Glutamatergic neuron (in vitro differentiated cells): ENCODE measurements around the gene LGALS3BP. TPM values are rescaled to one million over a fixed set of nuclear protein-coding genes. Genes with fewer than 3 reads are reported as not detected.

ENCODE experiments used
- DNase-seq: peaks from one replicate; pipeline ENCODE4 v3.0.0; 2022
- H3K27ac Mint-ChIP-seq: one replicate; pipeline ENCODE4 v1.8.0; 2020; ENCODE audit warnings: mild to moderate bottlenecking, mixed read lengths, inconsistent platforms; ENCODE audit not compliant: unreplicated experiment
- H3K27me3 Mint-ChIP-seq: one replicate; pipeline ENCODE4 v1.8.0; 2020; ENCODE audit warnings: mild to moderate bottlenecking, moderate library complexity, mixed read lengths, inconsistent platforms; ENCODE audit not compliant: unreplicated experiment
- H3K36me3 Mint-ChIP-seq: one replicate; pipeline ENCODE4 v1.8.0; 2020; ENCODE audit warnings: mild to moderate bottlenecking, mixed read lengths, inconsistent platforms; ENCODE audit not compliant: unreplicated experiment
- H3K4me1 Mint-ChIP-seq: one replicate; pipeline ENCODE4 v1.8.0; 2020; ENCODE audit warnings: mild to moderate bottlenecking, low read depth, mixed read lengths, inconsistent platforms; ENCODE audit not compliant: unreplicated experiment
- H3K4me3 Mint-ChIP-seq: one replicate; pipeline ENCODE4 v1.8.0; 2020; ENCODE audit warnings: mild to moderate bottlenecking, mixed read lengths, inconsistent platforms; ENCODE audit not compliant: unreplicated experiment
- H3K9me3 Mint-ChIP-seq: one replicate; pipeline ENCODE4 v1.8.0; 2020; ENCODE audit warnings: mild to moderate bottlenecking, moderate library complexity, mixed read lengths, inconsistent platforms; ENCODE audit not compliant: unreplicated experiment
- CTCF ChIP-seq: fragments of 200-600 bp; sonication (generic); IDR thresholded peaks from one replicate; pipeline ENCODE4 v1.5.0; 2021; ENCODE audit not compliant: partially characterized antibody, unreplicated experiment
- total RNA-seq: library from RNA; stranded (reverse); fragmentation: NEBNext Ultra II Directional; extraction: Animal tissue kit (Norgen Biotek cat#: 25700); gene quantifications from one replicate; pipeline ENCODE4 v1.2.1, GENCODE V29; 2021; ENCODE audit not compliant: unreplicated experiment

The LGALS3BP gene
- total RNA-seq, 1 donor from 2014 or later, result 30.3 TPM

DNA sequence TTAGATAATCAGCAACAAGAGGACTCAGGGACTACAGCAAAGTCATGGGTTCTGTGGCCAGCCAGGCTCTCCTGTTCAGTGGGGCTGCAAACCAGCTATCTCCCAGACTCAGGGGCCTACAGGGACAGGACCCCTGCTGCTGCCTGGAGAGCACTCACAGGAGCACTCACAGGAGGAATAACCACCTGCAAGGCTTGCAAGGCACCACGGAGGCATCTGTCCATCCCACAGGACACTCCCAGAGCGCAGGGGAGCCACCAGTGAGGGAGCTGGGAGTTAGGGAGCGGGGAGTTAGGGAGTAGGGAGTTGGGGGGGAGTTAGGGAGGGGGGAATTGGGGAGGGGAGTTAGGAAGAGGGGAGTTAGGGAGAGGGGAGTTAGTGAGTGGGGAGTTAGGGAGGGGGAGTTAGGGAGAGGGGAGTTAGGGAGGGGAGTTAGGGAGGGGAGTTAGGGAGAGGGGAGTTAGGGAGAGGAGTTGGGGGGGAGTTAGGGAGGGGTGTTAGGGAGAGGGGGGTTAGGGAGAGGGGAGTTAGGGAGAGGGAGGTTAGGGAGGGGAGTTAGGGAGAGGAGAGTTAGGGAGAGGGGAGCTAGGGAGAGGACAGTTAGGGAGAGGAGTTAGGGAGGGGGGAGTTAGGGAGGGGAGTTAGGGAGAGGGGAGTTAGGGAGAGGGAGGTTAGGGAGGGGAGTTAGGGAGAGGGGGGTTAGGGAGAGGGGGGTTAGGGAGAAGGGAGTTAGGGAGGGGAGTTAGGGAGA is 24.1 kb upstream of the LGALS3BP start:
- no peak overlapping the region for H3K27ac Mint-ChIP-seq
- peaks cover 20% of the 10 kb centered on the region for H3K27me3 Mint-ChIP-seq
- H3K4me3 Mint-ChIP-seq, result no peak overlapping the region
- DNase-seq, result no peak
- peaks cover 4% of the 10 kb centered on the region for H3K9me3 Mint-ChIP-seq
- TF ChIP-seq CTCF, result no peak
- peaks cover 8% of the 10 kb centered on the region for H3K4me1 Mint-ChIP-seq
- H3K36me3 Mint-ChIP-seq, result peaks cover 4% of the 10 kb centered on the region

DNA sequence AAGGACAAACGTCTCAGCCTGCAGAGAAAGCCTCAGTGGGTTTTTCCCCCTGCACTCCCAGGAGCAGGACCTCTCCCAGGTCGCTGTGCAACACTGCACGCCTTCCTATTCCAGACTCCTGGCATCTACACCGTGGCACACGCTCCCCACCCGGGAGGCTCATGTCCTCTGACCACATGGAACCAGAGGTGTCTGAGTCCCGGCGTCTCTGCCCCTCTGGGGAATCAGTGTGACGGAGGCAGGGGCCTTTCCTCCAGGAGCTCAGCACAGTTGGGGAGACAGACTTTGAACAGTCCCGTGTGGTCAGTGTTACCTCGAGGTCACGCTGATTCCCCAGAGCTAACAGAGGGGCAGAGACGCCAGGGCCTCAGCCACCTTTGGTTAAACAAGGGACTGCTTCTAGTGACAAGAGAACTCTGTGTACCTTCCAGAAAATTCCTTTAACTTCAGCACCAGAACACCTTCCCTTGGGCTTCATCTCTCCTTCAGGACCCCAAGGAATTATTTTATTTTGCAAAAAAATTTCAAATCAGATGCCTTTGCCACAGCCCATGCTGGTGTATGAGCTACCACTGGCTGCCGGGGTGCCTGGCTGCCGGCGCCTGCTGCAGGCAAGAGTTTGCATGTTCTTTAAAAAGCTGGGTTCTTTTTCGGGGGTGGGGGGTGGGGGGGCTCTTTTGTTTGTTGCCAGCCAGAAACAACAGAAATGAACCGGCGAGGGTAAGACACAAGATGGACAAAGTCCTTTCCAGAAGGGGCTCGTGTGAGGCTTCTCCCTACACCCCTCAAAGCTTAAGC is 23.3 kb upstream of the LGALS3BP start:
- H3K9me3 Mint-ChIP-seq, result peaks cover 4% of the 10 kb centered on the region
- H3K36me3 Mint-ChIP-seq, result peaks cover 4% of the 10 kb centered on the region
- H3K4me3 Mint-ChIP-seq, result no peak overlapping the region
- peaks cover 16% of the 10 kb centered on the region for H3K27me3 Mint-ChIP-seq
- H3K4me1 Mint-ChIP-seq, result peaks cover 3% of the 10 kb centered on the region
- no peak overlapping the region for H3K27ac Mint-ChIP-seq
- no peak for TF ChIP-seq CTCF
- no peak for DNase-seq

- H3K4me3 Mint-ChIP-seq, result no peak overlapping the region
- peaks cover 3% of the 10 kb centered on the region for H3K4me1 Mint-ChIP-seq
- H3K27me3 Mint-ChIP-seq, result peaks cover 16% of the 10 kb centered on the region
- peaks cover 3% of the 10 kb centered on the region for H3K9me3 Mint-ChIP-seq
- H3K36me3 Mint-ChIP-seq, result peaks cover 4% of the 10 kb centered on the region
- no peak for TF ChIP-seq CTCF
- no peak overlapping the region for H3K27ac Mint-ChIP-seq
- DNase-seq, result no peak
Measured at GRCh38 chr17:79002291-79002690, 22.6 kb upstream of the LGALS3BP start.

DNA sequence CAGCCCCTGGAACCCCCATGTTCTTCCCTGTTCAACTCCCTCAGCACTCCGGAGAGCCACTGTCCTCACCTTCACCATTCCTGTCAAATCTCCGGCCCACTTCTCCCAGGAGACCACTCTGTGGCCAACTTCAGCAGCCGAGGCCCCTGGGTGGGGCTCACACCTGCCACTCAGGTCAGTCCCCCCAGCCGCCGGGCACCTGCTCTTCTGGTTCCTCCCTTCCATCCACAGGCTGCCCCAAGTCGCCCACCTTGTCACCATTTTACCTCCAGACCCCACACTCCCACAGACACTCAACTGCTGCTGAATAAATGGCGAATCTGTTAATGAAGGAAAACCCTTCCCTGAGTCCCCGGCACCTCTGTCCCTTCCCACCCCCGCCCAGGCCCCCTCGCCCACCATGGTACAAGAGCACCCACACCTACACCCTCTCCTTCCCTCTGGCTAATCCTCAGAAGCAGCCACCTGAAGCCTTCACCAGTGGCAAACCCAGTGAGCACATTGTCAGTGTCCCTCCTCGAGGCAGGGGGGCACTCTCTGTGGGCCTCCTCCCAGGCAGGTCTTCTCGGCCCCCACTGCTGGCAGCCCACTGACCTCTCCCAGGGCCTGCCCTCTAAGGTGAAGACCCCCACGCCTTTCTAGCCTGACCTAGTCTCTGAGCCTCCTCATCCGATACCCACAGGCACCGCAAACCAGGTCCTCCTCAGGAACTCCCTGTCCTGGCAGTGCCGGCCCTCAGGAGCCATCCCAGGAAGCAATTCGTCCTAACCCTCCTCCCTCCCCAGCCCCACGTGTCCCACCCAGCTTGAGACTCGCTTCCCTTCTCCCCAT is 21.7 kb upstream of the LGALS3BP start:
- no peaks in the 10 kb centered on the region for H3K9me3 Mint-ChIP-seq
- no peak for DNase-seq
- H3K36me3 Mint-ChIP-seq, result peaks cover 4% of the 10 kb centered on the region
- H3K27ac Mint-ChIP-seq, result no peak overlapping the region
- no peak overlapping the region for H3K4me3 Mint-ChIP-seq
- no peaks in the 10 kb centered on the region for H3K4me1 Mint-ChIP-seq
- peaks cover 13% of the 10 kb centered on the region for H3K27me3 Mint-ChIP-seq
- TF ChIP-seq CTCF, result no peak
